ENCODE data around the gene NUB1.

NUB1 gene

DNA sequence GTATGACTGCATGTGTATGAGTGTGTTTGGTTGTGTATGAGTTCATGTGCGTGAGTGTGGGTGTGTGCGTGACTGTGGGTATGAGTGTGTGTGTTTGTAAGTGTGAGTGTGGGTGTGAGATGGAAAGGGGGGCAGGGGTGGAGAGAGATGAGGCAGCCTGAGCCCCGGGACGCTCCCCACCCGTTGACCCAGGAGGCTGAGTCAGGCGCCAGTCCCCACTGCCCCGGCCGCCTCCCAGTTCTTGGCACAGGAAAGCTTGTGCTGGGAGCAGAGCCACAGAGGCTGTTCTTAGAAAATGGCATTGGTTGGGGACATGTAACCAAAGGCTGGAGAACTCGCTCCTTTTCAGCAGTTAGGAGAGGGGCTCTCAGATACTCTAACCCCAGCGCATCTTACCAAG, 27.8 kb upstream of the NUB1 start:
- no peak for DNase-seq

DNA sequence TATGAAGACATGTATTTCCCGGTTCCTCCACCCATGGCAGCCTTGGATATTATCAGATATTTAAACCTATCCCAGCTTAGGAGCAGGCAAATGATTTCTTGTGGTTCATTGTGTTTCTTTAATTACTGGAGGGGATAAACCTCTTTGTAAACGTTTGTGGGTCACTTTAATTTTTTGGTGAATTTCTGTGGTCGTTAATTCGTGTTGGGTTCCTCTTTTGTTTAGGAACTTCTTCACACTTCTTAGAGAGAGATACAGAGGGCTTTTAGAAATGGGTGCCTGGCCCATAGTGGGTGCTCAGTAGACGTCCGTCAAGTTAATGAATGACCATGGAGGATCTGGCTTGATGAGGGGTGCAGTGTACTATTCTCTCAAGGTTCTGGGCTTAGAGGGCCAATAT, 27.2 kb upstream of the NUB1 start:
- DNase-seq: no peak

DNA sequence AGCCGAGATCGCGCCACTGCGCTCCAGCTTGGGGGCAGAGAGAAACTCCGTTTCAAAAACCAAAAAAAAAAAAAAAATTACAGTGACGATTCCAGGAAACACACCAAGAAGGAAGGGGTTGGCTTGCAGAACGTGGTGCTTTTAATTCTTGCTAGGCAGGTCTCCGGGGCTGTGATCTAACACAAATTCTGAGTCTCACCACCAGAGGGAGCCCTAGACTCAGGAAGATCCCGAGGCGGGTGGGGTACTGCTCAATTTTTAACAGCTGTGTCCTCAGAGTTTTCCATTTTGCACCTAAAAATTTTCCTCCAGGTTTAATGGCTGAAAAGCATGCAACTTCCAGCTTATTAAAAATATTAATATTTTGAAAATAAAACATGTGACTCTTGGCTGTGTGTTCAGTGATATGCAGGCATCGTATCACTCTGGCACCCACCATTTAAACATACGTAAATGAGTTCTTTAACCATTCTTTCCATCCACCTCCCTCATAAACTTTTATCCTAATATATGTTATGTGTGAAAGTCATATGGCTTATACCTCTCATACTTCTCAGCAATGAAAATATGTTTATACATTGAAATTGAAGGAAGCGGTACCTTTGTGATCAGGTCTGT, 26.5 kb upstream of the NUB1 start:
- DNase-seq: peak; percentile 81

DNA sequence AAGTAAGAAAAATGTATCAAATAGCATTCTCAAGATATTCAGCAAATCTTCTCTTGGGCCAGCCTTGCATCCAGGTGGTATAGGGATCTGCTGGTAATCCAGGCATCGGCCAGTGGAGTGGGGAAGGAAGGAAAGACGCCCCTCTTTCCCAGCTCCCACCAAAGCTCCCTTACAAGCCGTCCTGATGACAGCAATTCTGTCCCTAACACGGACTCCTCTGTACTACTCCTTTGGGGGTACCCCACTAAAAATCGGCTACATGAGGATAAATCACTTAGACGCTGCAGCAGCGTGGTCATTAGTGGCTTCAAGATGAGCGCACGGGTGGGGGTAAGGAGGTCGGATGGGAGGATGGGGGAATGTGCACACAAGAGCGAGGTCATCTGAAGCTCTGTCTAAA, 24.7 kb upstream of the NUB1 start:
- no peak for DNase-seq

DNA sequence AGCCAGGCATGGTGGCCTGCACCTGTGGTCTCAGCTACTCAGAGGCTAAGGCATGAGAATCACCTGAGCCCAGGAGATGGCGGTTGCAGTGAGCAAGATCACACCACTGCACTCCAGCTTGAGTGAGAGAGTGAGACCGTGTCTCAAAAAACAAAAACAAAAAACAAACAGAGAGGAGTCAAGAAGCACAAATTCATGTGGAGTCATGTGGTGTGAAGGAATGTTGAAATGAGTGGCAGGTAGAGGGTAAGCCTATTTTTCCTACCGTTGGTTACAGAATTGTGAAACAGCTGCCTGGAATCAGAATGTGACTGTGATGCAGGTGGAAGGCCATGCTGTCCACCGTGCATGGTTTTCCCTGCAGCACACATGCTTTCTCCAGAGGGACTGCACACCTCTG, 23.7 kb upstream of the NUB1 start:
- DNase-seq: no peak

DNA sequence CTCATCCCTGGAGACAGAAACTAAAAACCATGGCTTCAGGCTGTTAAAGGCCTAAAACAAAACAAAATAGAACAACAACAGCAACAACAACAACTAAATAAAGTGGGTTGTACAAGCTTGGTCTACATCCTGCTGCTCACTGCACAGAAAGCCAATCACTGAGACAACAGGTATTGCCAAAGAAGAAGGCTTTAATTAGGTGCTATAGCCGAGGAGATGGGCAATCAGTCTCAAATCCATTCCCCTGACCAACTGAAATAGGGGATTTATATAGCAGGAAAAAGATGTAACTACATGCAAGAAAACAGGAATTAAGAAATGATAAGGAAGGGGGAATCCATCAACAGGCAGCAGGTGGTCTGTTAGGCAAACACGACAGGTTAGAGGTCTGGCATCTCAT, 22.4 kb upstream of the NUB1 start:
- no peak for DNase-seq

DNA sequence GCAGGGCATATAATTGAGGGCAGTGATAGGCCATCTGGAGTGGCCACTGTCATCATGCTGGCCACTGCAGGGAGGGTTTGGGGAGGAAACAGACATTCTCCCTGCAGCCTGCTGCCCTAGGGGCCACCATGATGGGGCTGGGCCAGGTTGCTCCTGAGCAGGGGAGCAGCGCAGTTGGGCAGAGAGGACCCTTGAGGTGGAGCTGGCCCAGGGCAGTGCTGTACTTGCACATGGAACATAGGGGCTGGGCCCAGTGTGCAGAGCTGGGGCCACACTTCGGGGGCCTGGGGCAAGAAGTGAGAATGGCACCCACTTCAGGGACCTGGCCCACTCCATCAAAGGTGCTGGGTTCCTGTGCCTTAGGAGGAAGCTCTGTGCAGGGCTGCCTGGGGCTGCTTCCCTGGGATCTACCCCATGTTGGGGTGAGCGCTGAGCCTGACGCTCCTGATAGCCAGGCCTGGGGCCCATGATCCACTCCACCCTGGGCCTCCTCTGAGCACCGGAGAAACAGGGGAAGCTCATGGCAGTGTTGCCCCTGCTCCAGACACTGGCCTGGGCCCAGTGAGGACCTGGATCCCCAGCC, 21.3 kb upstream of the NUB1 start:
- DNase-seq: no peak

DNA sequence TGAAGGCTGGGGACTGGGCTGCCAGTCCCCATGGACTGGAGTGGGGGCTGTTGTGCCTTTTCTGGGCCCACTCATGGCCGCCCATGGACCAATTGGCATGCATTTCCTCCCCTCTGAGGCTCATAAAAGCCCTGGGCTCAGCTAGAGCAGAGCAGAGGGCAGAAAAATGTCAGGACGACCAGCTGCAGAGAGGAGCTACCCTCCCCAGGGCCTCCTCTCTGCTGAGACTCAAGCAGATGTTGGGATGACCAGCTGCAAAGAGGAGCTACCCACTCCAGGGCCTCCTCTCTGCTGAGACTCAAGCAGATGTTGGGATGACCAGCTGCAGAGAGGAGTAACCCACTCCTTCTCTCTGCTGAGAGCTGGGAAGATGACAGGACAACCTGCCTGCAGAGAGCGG, 20.3 kb upstream of the NUB1 start:
- no peak for DNase-seq

DNA sequence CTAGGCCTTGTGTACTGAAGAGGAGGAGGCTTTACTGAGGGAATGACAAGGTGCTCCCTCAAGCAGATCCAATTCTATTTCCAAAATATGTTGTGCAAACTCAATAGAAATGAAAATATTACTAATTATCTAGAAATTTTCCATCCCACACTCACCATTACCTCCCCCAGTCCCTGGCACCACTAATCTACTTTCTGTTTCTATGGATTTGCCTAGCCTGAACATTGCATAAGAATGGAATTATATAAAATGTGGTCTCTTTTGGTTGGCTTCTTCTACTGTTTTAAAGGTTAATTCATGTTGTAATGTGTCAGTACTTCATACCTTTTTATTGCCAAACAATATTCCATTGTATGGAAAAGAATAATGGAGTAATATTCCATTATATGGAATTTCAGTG, 18.7 kb upstream of the NUB1 start:
- DNase-seq: no peak

DNA sequence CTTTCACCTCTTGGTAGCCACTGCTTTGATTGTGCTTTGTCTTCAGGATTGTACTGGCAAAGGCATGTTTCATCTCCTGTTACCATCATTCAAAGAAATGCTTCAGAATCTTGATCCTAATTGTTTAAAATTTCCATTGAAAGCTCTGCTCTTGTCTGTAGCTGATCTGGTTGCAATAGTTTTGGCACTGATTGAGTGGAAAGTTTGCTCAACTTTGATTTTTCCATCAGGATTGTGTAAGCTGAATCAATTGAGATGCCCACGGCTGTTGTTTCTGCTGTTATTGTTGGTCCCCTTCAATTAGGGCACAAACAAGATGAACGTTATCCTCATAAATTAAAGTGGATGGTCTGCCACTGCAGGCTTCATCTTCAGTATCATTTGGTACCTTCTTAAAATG, 14.6 kb upstream of the NUB1 start:
- DNase-seq: no peak

DNA sequence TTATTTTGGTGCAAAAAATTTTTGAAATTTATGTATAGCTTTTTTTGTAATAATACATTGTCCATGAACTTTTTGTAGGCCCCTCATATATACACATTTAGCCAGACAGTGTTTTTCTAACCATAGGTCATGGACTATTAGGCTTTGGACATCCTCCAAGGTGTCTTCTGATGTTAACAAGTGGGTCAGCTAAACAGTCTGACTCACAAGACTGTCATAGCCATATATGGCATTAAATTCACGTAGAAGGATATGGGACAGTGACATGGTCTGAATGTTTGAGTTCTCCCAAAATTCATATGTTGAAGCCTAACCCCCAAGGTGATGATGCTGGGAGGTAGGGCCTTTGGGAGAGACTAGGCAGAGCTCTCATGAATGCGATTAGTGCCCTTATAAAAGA, 14.0 kb upstream of the NUB1 start:
- DNase-seq: no peak

DNA sequence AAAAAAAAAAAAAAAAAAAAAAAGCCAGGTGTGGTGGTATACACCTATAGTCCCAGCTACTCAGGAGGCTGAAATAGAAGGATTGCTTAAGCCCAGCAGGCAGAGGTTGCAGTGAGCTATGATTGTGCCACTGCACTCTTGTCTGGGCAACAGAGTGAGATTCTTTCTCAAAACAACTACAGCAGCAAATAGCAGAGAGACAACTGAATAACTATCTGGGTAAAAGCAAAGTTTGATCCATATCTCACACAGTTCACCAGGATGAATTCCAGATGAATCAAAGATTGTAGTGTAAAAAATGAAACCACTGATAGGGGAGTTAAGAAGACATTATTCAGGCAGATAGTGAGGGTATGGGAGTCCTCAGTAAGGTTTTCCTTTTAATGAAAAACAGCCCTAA, 11.4 kb upstream of the NUB1 start:
- DNase-seq: no peak

DNA sequence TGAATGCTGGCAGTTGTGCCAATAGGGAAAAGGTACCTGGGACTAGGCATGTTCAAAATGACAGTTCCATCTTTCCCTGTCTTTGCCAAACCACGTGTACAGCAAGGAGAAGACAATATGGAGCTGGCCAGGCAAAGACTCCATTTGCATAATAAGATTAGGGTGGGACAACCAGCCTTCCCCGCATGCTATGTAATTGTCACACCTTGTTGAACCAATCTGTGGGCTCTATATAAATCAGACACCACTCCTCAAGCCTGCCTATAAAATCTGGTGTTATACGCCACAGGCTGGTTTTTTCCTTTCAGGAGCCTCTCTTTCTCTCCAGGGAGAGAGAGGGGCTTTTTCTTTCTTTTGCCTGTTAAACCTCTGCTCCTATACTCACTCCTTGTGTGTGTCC, 11.0 kb upstream of the NUB1 start:
- no peak for DNase-seq

DNA sequence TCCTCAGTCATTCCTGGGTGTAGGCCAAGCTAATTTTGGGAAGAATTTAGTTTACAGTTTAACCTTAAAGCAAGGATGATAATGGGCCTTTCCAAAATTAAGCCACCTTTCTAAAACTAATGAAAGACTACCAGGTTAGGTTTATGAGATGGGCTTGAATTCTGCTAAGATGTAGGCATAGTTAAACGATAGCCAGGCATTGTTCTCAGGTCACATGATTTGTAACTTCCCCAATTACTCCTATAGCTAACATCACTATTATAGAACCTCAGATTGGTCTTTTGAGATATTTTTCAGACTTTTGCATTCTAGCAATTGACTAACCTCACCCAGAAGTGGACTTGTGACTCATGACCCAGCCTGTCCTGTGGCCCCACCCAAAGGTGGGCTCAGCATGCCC, 7.0 kb upstream of the NUB1 start:
- no peak for DNase-seq

DNA sequence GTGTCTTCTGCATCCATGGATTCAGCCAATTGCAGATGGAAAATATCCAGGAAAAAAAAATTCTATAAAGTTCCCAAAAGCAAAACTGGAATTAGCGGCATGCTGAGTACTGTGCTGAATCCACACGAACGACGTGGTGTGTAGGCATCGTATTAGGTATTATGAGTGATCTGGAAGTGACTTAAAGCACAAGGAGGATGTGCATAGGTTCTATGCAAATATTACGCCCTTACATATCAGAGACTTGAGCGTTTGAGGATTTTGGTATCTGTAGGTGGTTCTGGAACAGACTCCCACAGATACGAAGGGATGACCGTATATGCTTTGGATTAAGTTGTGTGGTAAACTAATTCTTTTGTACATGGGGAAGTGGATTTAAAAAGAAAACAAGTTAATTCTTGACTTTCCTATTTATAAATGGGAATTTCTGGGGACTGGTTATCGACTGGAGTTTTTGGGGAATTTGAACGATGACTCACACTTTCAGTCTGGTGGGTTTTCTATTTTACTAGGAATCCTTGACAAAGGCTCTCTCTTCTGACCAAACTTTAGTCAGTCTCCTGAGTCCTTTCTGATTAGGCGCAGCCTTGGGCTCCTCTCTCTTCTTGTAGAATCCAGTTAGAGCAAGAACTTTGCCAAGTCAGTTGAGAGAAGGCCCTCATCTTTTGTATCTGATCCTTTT, 5.4 kb upstream of the NUB1 start:
- DNase-seq: no peak

DNA sequence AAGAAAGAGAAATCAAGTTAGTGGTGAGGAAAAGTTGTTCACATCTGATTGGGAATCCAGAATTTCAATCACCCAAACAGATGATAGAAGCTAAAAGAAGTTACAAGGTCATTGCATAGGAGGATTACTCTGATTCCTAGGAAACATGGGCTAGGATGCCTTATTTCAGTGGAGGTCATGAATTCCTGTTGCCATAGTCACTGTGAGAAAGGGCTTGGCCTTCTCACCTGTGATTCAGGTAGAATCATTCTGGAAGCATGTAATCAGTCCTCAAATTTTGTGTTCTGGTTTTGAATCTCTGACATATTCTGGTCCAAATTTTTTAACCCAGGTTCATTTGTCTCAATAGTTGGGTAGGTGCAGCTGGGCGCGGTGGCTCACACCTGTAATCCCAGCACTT, 4.3 kb upstream of the NUB1 start:
- no peak for DNase-seq

DNA sequence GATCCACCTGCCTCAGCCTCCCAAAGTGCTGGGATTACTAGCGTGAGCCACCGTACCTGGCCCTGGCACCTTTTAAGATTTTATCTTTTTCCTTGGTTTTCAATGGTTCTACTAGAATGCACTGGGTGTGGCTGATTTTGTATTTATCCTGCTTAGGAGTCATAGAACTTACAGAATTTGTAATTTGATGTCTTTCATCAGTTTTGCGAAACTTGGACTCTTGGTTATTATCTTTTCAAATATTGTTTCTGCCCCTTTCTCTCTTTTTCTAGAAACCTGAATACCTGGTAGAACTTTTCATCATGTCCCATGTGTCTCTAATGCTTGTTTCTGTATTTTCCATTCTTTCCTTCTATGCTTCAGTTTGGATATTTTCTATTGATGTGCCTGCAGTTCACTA, 2.8 kb upstream of the NUB1 start:
- DNase-seq: no peak

DNA sequence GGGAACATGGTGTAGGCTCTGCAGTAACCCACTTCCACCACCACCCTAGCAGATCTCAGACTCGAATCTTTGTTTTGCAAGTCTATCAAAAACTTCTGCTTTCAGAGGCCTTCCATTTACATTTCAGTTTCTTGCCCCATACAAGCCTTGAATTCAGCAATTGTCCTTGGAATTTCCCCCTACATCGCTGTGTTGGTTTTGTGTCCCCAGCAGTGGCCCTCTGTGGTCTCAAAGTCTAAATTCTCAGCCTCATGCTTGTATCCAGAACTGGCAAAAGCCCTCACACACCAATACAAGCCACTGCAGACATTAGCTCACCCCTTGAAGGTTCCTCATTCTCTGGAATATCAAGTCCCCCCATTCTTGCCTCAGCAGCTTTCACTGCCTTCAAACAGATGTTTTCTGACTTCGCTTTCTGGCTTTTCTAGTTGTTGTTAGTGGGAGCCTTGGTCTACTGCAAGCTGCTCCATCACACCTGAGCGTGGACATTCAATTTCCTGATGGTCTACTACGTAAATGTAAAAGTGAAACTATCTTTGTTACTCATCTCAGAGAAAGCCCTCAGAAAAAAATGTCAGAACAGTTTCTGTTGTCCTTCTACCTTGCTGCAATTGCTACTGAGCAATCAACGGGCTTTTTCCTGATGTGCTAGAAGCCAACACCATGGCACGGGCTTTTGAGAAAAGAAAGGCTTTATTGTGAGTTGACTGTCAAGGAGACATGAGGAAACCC, 1.8 kb upstream of the NUB1 start:
- peak; percentile 32 for DNase-seq

DNA sequence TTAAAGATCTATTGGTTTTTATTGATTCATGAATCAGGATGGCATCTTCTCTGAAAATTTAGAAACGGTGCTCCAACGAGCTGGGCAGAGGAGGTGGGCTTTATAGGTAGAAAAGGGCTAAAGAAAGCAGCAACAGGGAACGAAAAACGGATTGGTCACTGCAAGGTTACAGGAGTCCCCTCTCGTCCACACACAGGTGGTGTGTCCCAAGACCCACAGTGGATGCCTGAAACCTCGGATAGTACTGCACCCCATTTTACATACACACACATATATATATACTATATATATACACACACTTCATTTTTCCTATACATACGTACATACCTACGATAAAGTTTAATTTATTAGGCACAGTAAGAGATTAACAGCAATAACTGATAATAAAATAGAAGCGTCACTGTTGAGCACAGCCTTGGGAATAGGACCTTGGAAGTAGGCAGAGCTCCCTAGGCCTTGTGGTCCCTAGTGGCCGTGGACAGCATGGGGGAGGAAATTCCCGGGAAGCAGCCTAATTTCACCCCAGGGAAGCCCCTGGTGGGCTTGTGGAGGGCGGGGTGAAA, 737 bp upstream of the NUB1 start:
- DNase-seq: no peak

DNA sequence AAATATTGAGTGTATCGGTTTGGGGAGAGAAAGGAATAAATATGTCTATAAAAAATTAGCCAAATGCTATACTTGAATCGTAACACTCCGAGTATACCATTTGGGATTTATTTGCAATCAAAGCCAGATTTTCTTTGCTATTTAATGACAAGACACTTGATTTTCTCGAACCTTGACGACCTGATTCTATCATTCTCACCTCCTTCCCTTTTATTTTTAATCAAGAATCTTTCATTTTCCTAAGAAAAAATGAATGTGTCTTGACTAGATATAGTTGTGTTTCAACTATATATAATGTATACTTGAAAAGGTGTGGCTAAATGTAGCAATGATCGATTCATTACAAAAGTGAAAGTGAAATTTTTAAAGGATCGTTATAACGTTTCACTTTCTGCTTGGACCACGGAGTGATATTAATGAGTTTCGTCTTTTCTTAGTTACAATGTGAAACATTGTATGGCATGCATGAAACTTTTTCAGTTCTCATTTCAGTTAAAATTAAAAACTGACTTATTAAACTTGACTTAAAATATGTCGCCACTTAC, 562 bp downstream of the NUB1 start:
- DNase-seq: peak; percentile 26

DNA sequence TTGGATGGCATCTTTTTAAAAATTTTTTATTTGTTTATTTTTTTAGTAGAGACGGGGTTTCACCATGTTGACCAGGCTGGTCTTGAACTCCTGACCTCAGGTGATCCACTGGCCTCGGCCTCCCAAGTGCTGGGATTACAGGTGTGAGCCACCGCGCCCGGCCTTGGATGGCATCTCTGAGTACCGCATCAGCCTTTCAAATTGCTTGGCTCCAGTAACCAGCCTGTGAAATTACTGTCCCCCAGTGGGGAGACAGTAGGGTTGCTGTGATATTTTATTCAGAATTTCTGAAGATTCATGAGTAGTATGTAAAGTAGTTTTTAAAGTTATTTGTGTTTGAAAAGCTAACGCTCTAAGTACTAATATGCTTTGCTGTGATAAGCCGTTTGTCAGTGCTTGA, 1.2 kb downstream of the NUB1 start:
- no peak for DNase-seq

DNA sequence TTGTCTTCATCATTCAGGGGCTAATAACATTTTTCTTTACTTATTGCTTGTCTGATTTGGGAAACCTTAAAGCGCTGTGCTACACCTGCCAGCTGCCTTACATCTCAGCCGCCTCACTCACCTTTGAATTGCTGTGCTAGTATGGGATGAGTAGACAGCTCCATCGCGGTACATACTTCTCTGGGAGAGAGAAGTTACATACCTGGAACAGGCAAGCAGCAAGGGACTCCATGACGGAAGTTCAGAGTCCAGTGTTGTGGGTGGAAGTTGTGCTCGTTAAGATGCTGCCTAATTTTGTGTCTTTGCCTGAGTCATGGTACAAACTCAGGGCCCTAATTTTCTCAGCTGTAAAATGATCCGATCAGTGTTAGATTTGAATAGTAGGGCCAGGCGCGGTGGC, 1.9 kb downstream of the NUB1 start:
- DNase-seq: no peak
